Inferior parietal cortex (tissue), 1 donor: ENCODE measurements around the gene MXRA5.
"Not testable (repeated sequence)": the region's sequence is repeated elsewhere in the genome, so short reads cannot be mapped to it uniquely, and the experiment has no call there.

Source experiments
- DNase-seq: peaks from one replicate; pipeline ENCODE4 v3.0.0-alpha.2; 2016; ENCODE audit errors: extremely low spot score

The MXRA5 gene

GRCh38 chrX:3343569-3343968 is 2.9 kb downstream of the MXRA5 start:
- DNase-seq, result not testable (repeated sequence)

GRCh38 chrX:3340016-3340415 is 6.4 kb downstream of the MXRA5 start:
- DNase-seq, result no peak

- no peak for DNase-seq
These were observed 19.8 kb downstream of the MXRA5 start for GRCh38 chrX:3326681-3327080.

- DNase-seq, result no peak
These were observed 25.9 kb downstream of the MXRA5 start for GRCh38 chrX:3320471-3321046.

- no peak for DNase-seq
These were observed 29.2 kb downstream of the MXRA5 start for GRCh38 chrX:3317191-3317718.

GRCh38 chrX:3312109-3312508 is 34.3 kb downstream of the MXRA5 start:
- DNase-seq, result no peak

GRCh38 chrX:3307881-3308280 is 38.6 kb downstream of the MXRA5 start:
- no peak for DNase-seq

GRCh38 chrX:3299636-3300035 is 46.8 kb downstream of the MXRA5 start:
- no peak for DNase-seq

GRCh38 chrX:3295731-3296130 is 50.7 kb downstream of the MXRA5 start:
- no peak for DNase-seq

- DNase-seq, result no peak
These were observed 53.2 kb downstream of the MXRA5 start for GRCh38 chrX:3293251-3293650.

- no peak for DNase-seq
These were observed 55.9 kb downstream of the MXRA5 start for GRCh38 chrX:3290561-3290960.

- DNase-seq, result no peak
These were observed 60.1 kb downstream of the MXRA5 start for GRCh38 chrX:3286196-3286945.

GRCh38 chrX:3280706-3281105 is 65.7 kb downstream of the MXRA5 start:
- DNase-seq, result no peak

- DNase-seq, result not testable (repeated sequence)
These were observed 72.8 kb downstream of the MXRA5 start for GRCh38 chrX:3273668-3274067.

- DNase-seq, result no peak
These were observed 74.6 kb downstream of the MXRA5 start for GRCh38 chrX:3271834-3272186.

- no peak for DNase-seq
These were observed 75.1 kb downstream of the MXRA5 start for GRCh38 chrX:3271183-3271833.

GRCh38 chrX:3268829-3269228 is 77.6 kb downstream of the MXRA5 start:
- no peak for DNase-seq

GRCh38 chrX:3263681-3264126 is 82.7 kb downstream of the MXRA5 start:
- DNase-seq, result no peak

GRCh38 chrX:3262901-3263300 is 83.6 kb downstream of the MXRA5 start:
- no peak for DNase-seq
